Ramos (cell line): ENCODE measurements around the gene KLHL10.
"Not testable (repeated sequence)": the region's sequence is repeated elsewhere in the genome, so short reads cannot be mapped to it uniquely, and the experiment has no call there.

Experiments
- in situ Hi-C: fragments of 300-500 bp; cut with MboI; formaldehyde crosslinking; loops from one replicate; pipeline ENCODE4 v1.14.3; 2022; ENCODE audit warnings: low sequenced_read_pairs; ENCODE audit not compliant: unreplicated experiment

Gene KLHL10

GRCh38 chr17:41812381-41813151, 25.1 kb upstream of the KLHL10 start, which contains the start of gene FKBP10:
Gene FKBP10, plus strand, starts transcription at chr17:41813004. Its CDS starts 31 bp downstream, at chr17:41813035.
- in situ Hi-C loops, result no loop called here

- in situ Hi-C loops, result no loop called here
Measured at GRCh38 chr17:41813152-41813680, 24.4 kb upstream of the KLHL10 start.

- in situ Hi-C loops, result no loop called here
Measured at GRCh38 chr17:41813699-41814124, 23.9 kb upstream of the KLHL10 start.

DNA sequence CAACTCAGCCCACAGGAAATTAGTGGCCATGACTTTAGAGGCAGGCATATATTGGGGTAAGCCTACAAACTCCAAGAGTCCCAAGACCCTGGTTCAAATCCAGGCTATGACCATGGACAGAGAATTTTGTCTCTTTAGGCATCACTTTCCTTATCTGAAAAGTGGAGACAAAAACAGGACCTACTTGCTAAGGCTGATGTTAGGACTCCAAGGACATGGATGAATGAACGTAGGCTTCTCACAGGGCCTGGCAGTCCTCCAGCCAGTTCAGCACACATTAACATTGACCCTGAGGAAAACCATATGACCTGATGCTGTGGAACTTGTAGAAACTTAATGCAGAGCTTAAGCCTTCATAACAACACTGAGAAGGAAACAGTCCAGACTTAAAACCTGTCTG, 23.4 kb upstream of the KLHL10 start:
- in situ Hi-C loops, result no loop called here

DNA sequence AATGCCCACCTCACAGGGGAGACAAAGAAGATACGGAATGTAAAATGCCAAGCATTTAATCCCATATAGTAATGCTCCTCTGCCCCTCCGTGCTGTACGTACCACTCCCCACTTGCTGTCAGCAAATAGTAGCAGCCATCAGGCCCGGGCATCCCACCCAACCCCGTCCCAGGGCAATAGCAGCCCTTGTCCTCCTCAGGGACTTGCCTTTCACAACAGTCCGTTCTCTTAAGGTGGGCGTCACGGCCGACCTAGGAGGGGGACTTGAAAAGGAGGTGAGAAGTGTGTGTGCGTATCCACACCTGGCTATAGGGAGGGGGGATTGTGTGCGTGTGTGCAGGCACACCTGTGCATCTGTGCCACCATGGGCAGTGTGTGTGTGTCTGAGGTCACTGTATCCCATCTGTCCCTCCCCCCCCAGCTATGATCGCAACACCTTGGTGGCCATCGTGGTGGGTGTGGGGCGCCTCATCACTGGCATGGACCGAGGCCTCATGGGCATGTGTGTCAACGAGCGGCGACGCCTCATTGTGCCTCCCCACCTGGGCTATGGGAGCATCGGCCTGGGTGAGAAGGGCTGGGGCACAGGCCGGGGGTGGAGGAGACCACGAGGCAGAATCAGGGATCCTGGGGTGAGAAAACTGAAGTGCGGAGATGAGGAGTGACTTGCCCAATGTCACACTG, 20.8 kb upstream of the KLHL10 start:
- in situ Hi-C loops, result no loop called here

DNA sequence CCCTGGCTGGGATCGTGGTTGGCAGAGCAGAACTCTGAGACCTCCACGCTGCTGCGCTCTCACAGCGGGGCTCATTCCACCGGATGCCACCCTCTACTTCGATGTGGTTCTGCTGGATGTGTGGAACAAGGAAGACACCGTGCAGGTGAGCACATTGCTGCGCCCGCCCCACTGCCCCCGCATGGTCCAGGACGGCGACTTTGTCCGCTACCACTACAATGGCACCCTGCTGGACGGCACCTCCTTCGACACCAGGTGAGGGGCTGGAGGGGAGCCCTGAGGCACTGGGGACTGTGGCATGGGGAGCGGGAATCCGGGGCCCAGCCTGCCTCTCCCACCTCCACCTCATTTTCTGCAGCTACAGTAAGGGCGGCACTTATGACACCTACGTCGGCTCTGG, 19.6 kb upstream of the KLHL10 start:
- in situ Hi-C loops, result no loop called here

- in situ Hi-C loops, result no loop called here
Measured at GRCh38 chr17:41821776-41822175, 15.8 kb upstream of the KLHL10 start.

DNA sequence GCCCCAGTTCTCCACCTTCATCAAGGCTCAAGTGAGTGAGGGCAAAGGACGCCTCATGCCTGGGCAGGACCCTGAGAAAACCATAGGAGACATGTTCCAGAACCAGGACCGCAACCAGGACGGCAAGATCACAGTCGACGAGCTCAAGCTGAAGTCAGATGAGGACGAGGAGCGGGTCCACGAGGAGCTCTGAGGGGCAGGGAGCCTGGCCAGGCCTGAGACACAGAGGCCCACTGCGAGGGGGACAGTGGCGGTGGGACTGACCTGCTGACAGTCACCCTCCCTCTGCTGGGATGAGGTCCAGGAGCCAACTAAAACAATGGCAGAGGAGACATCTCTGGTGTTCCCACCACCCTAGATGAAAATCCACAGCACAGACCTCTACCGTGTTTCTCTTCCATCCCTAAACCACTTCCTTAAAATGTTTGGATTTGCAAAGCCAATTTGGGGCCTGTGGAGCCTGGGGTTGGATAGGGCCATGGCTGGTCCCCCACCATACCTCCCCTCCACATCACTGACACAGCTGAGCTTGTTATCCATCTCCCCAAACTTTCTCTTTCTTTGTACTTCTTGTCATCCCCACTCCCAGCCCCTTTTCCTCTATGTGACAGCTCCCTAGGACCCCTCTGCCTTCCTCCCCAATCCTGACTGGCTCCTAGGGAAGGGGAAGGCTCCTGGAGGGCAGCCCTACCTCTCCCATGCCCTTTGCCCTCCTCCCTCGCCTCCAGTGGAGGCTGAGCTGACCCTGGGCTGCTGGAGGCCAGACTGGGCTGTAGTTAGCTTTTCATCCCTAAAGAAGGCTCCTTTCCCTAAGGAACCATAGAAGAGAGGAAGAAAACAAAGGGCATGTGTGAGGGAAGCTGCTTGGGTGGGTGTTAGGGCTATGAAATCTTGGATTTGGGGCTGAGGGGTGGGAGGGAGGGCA, 15.1 kb upstream of the KLHL10 start:
- in situ Hi-C loops, result no loop called here

- in situ Hi-C loops, result no loop called here
Measured at GRCh38 chr17:41823141-41823524, 14.5 kb upstream of the KLHL10 start.

GRCh38 chr17:41823580-41823979, 14.0 kb upstream of the KLHL10 start:
- in situ Hi-C loops, result no loop called here

DNA sequence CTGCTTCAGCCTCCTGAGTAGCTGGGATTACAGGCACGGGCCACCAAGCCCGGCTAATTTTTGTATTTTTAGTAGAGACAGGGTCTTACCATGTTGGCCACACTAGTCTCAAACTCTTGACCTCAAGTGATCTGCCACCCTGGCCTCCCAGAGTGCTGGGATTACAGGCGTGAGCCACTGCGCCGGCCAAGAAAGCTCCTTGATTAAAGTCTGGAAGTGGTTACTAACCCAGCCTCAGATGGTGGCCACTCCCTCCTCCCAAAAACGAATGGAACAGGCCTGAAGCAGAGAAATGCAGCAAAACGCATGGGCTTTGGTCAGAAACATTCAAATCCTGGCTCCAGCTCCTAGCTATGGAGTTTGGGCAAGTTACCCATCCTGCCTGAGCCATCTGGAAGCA, 13.5 kb upstream of the KLHL10 start:
- in situ Hi-C loops, result no loop called here

- in situ Hi-C loops, result no loop called here
Measured at GRCh38 chr17:41825175-41825845, 12.3 kb upstream of the KLHL10 start.

- in situ Hi-C loops, result not testable (repeated sequence)
Measured at GRCh38 chr17:41829961-41830360, 7.7 kb upstream of the KLHL10 start.

DNA sequence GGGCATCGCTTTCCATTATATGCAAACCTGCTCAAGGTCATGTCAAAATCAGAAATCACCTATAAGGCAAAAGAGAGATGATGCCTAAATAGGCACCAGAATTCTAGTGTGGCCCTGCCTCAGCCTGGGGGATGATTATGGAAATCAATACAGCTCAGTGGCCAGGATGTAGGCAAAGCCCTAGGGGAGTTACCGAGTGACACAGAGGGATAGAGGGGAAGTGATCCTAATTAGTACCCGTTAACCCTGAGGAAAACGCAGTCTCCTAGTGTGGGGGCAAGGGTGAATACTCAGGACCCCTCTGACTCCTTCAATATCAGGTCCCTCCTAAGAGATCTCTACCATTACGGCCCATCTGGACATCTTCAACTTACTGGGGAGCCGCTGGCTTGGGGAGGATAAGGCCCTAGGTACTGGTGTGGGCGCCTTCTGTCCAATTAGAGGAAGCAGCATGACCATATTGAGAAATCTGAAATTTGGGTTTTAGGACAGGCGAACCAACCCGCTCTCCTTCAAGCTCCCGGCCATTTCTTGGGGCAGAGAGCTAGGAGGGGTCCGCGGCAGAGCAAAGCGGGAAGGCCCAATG, 2.3 kb upstream of the KLHL10 start:
- in situ Hi-C loops, result no loop called here

DNA sequence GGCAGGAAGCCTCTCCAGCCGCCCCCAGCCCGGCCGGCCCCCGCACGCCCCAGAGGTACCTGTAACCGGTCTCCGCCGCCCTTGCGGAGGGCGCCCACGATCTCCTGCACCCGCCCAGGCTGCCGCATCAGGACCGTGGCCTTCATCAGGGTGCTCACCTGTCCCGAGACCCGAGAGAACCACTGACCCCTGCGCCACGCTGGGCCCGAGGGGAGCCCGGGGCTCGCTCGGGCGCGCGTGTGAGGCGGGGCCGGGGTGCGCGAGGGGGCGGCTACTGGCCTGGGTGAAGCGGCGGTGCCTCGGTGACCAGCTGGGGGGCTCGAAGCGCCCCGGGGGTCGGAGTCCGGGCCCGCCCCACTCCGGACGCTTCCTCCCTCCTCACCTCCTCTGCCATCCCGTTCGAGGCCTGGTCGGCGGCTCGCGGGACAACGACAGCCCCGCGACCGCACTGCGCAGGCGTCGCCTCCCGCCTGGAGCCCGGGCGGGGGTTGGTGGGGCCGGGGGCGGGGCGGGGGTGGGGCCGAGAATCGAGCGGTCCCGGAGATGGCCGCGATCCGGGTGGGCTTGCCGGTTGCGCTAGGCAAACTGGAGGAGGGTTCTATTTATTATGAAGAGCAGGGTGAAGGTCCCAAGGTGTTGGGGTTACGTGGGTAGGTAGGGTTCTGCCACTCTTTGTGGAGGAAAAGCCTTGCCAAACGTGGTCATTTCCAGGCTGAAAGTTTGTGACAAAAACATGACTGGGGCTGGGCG, 1.6 kb upstream of the KLHL10 start, which contains the start of gene NT5C3B:
Gene NT5C3B (minus strand): TSS at position 433 of the 750 bp plus-strand sequence. CDS start 39 bp downstream, at position 394.
- in situ Hi-C loops, result no loop called here

GRCh38 chr17:41836550-41837196, 952 bp upstream of the KLHL10 start:
- in situ Hi-C loops, result no loop called here

DNA sequence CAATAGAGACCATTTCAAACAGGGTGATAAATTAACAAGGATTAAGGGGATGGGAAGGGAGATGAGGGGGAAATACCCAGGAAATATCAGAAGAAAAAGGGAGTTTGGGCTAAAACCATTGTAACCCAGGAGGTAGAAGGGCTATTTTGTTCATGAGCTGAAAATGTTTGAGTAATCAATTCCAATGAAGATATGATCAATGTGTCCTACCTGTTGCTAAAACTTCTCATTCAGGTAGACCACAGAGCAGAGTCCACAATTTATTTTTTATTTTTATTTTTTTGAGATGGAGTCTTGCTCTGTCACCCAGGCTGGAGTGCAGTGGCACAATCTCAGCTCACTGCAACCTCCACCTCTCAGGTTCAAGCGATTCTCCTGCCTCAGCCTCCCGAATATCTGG, 1.8 kb downstream of the KLHL10 start:
- in situ Hi-C loops, result not testable (repeated sequence)

GRCh38 chr17:41840781-41841180, 3.2 kb downstream of the KLHL10 start:
- in situ Hi-C loops, result not testable (repeated sequence)
